Measurements from ENCODE around the gene PATL1. TPM values are rescaled to one million over a fixed set of nuclear protein-coding genes. Genes with fewer than 3 reads are reported as not detected.
"Not testable (repeated sequence)": the region's sequence is repeated elsewhere in the genome, so short reads cannot be mapped to it uniquely, and the experiment has no call there.

PATL1 gene
- polyA plus RNA-seq, 1 of the 3 experiments (the other 2 are of a cell fraction): 20.5 TPM

DNA sequence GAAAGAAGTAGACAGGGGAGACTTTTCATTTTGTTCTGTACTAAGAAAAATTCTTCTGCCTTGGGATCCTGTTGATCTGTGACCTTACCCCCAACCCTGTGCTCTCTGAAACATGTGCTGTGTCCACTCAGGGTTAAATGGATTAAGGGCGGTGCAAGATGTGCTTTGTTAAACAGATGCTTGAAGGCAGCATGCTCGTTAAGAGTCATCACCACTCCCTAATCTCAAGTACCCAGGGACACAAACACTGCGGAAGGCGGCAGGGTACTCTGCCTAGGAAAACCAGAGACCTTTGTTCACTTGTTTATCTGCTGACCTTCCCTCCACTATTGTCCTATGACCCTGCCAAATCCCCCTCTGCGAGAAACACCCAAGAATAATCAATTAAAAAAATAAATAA, 31.3 kb upstream of the PATL1 start:
- 26% methylated on average over 4 of the region's 5 CpGs for WGBS (ENCODE audit: low lambda C conversion rate)
- POLR2A ChIA-PET: not testable (repeated sequence)

DNA sequence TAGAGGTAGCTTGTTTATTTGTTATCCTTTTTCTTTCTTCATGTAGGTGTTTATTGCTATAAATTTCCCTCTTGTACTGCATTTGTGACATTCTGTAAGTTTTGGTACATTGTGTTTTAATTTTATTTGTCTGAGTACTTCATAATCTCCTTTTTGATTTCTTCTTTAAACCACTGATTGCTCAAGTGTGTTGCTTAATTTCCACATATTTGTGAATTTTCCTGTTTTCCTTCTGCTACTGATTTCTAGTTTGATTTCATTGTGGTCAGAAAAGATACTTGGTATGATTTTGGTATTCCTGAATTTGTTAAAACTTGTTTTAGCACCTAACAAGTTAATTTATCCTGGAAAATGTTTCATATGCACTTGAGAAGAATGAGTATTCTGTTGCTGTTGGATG, 29.7 kb upstream of the PATL1 start:
- no peak overlapping the region for H3K9ac ChIP-seq
- CTCF ChIA-PET: no interaction called here
- TF ChIP-seq GATA2 (CRISPR knock-in tag; IDR thresholded peaks at IDR 0.05): no peak
- TF ChIP-seq, protein P1, sequence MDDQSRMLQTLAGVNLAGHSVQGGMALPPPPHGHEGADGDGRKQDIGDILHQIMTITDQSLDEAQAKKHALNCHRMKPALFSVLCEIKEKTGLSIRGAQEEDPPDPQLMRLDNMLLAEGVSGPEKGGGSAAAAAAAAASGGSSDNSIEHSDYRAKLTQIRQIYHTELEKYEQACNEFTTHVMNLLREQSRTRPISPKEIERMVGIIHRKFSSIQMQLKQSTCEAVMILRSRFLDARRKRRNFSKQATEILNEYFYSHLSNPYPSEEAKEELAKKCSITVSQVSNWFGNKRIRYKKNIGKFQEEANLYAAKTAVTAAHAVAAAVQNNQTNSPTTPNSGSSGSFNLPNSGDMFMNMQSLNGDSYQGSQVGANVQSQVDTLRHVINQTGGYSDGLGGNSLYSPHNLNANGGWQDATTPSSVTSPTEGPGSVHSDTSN (IDR thresholded peaks at IDR 0.05): no peak
- no peak for TF ChIP-seq NFIC (IDR thresholded peaks at IDR 0.05; ENCODE audit: borderline replicate concordance)
- no peak for TF ChIP-seq SMC3 (IDR thresholded peaks at IDR 0.05; ENCODE audit: low read depth, low read length)
- TF ChIP-seq FOXM1 (IDR thresholded peaks at IDR 0.05; ENCODE audit: low read depth): no peak
- TF ChIP-seq POLR2AphosphoS5 (IDR thresholded peaks at IDR 0.05; ENCODE audit: low read depth, low read length): no peak
- no peak for TF ChIP-seq TCF12 (IDR thresholded peaks at IDR 0.05)
- no peak for TF ChIP-seq TAF1 (IDR thresholded peaks at IDR 0.05; ENCODE audit: borderline replicate concordance, low read depth, low read length)
- TF ChIP-seq RFX5 (IDR thresholded peaks at IDR 0.05; ENCODE audit: low read length): no peak
- no peak for TF ChIP-seq SIN3A (IDR thresholded peaks at IDR 0.05; ENCODE audit: borderline replicate concordance, low read depth, low read length)
- no peak for TF ChIP-seq EZH2phosphoT487 (IDR thresholded peaks at IDR 0.05; ENCODE audit: borderline replicate concordance, low read depth)
- TF ChIP-seq RCOR1 (IDR thresholded peaks at IDR 0.05; ENCODE audit: low read length): no peak

More for the DNA sequence above, 31.3 kb upstream of the PATL1 start:
- H3K36me3 ChIP-seq (replicated peaks in 1 of 2; ENCODE audit: control insufficient read depth in 1 of 2, insufficient read depth in 2 of 2, low read length in 1 of 2); H3K27ac ChIP-seq (ENCODE audit: low read depth in 2 of 2, low read length in 1 of 2); H3K9me3 ChIP-seq; CTCF ChIA-PET; H3K4me2 ChIP-seq; DNase-seq; H3K4me1 ChIP-seq (ENCODE audit: control insufficient read depth in 1 of 2, insufficient read depth in 2 of 2, low read depth in 1 of 2, low read length in 1 of 2); H4K20me1 ChIP-seq (ENCODE audit: insufficient read depth); H2AFZ ChIP-seq (ENCODE audit: low read depth); H3K79me2 ChIP-seq (ENCODE audit: insufficient read depth); H3K4me3 ChIP-seq (ENCODE audit: low read depth in 2 of 2, low read length in 1 of 2); H3K27me3 ChIP-seq (ENCODE audit: insufficient read depth); H3K9ac ChIP-seq; H3K9me2 ChIP-seq; H3F3A ChIP-seq (replicated peaks; ENCODE audit: insufficient read depth): not testable (repeated sequence)

DNA sequence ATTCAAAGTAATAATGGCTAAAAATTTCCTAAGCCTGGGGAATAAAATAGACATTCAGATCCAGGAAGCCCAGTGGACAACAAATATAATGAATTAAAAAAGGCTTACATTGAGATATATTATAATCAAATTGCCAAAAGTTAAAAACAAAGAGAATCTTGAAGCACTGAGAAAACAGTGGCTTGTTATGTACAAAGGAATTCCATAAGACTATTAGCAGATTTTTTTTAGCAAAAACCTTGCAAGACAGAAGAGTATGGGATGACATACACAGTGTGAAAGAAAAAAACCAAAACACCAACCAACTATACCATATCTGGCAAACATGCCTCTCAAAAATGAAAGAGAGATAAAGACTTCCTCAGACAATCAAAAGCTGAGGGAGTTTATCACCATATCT, 24.1 kb upstream of the PATL1 start:
- Histone ChIP-seq H3K27ac (ENCODE audit: low read depth in 2 of 2, low read length in 1 of 2) (no peak overlapping the region), H3K4me3 (ENCODE audit: low read depth in 2 of 2, low read length in 1 of 2) (no peak overlapping the region), H3K4me2 (no peak overlapping the region), H3K9me2 (no peaks in the 10 kb centered on the region), H3F3A (replicated peaks; ENCODE audit: insufficient read depth) (no peaks in the 10 kb centered on the region), H4K20me1 (ENCODE audit: insufficient read depth) (no peaks in the 10 kb centered on the region), H3K79me2 (ENCODE audit: insufficient read depth) (no peaks in the 10 kb centered on the region), H3K4me1 (ENCODE audit: control insufficient read depth in 1 of 2, insufficient read depth in 2 of 2, low read depth in 1 of 2, low read length in 1 of 2) (no peaks in the 10 kb centered on the region), H3K9me3 (peaks cover 9% of the 10 kb centered on the region; the same call in 1 of the 2 replicates), H3K27me3 (ENCODE audit: insufficient read depth) (no peaks in the 10 kb centered on the region; the same call in 1 of the 2 replicates), H3K36me3 (replicated peaks in 1 of 2; ENCODE audit: control insufficient read depth in 1 of 2, insufficient read depth in 2 of 2, low read length in 1 of 2) (no peaks in the 10 kb centered on the region), H3K9ac (no peak overlapping the region), H2AFZ (ENCODE audit: low read depth) (no peak overlapping the region)
- POLR2A ChIA-PET: no interaction called here
- TF ChIP-seq POLR2AphosphoS5 (IDR thresholded peaks at IDR 0.05; ENCODE audit: low read depth, low read length): no peak
- no peak for TF ChIP-seq TCF12 (IDR thresholded peaks at IDR 0.05)
- no peak for TF ChIP-seq NRF1 (IDR thresholded peaks at IDR 0.05; ENCODE audit: low read depth, low read length)
- TF ChIP-seq, protein P2, sequence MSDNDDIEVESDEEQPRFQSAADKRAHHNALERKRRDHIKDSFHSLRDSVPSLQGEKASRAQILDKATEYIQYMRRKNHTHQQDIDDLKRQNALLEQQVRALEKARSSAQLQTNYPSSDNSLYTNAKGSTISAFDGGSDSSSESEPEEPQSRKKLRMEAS (IDR thresholded peaks at IDR 0.05; ENCODE audit: low read depth): no peak
- no peak for TF ChIP-seq ELF1 (IDR thresholded peaks at IDR 0.05)
- no peak for TF ChIP-seq TEAD4 (IDR thresholded peaks at IDR 0.05; ENCODE audit: borderline replicate concordance, insufficient read depth)
- TF ChIP-seq, protein P3, sequence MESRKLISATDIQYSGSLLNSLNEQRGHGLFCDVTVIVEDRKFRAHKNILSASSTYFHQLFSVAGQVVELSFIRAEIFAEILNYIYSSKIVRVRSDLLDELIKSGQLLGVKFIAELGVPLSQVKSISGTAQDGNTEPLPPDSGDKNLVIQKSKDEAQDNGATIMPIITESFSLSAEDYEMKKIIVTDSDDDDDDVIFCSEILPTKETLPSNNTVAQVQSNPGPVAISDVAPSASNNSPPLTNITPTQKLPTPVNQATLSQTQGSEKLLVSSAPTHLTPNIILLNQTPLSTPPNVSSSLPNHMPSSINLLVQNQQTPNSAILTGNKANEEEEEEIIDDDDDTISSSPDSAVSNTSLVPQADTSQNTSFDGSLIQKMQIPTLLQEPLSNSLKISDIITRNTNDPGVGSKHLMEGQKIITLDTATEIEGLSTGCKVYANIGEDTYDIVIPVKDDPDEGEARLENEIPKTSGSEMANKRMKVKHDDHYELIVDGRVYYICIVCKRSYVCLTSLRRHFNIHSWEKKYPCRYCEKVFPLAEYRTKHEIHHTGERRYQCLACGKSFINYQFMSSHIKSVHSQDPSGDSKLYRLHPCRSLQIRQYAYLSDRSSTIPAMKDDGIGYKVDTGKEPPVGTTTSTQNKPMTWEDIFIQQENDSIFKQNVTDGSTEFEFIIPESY (IDR thresholded peaks at IDR 0.05; ENCODE audit: borderline replicate concordance, low read depth): no peak
- TF ChIP-seq GATA2 (CRISPR knock-in tag; IDR thresholded peaks at IDR 0.05): no peak
- TF ChIP-seq GABPA (IDR thresholded peaks at IDR 0.05; ENCODE audit: low read depth): no peak
- no peak for TF ChIP-seq JUND (IDR thresholded peaks at IDR 0.05)
- TF ChIP-seq, protein P4, sequence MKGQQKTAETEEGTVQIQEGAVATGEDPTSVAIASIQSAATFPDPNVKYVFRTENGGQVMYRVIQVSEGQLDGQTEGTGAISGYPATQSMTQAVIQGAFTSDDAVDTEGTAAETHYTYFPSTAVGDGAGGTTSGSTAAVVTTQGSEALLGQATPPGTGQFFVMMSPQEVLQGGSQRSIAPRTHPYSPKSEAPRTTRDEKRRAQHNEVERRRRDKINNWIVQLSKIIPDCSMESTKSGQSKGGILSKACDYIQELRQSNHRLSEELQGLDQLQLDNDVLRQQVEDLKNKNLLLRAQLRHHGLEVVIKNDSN (IDR thresholded peaks at IDR 0.05; ENCODE audit: borderline replicate concordance, low read depth): no peak
- no peak for DNase-seq
- CTCF ChIA-PET: interaction anchor here (0.6 to 0.7 kb wide), 3 partner anchors 45 to 557 kb away, joined by 3 read pairs; no protein-coding TSS in a partner anchor

More for the DNA sequence above, 29.7 kb upstream of the PATL1 start:
- DNase-seq: no peak
- H3K4me3 ChIP-seq (ENCODE audit: low read depth in 2 of 2, low read length in 1 of 2): no peak overlapping the region
- no peaks in the 10 kb centered on the region for H3K9me2 ChIP-seq
- no peak overlapping the region for H2AFZ ChIP-seq (ENCODE audit: low read depth)
- no peaks in the 10 kb centered on the region for H4K20me1 ChIP-seq (ENCODE audit: insufficient read depth)
- H3K27ac ChIP-seq (ENCODE audit: low read depth in 2 of 2, low read length in 1 of 2): no peak overlapping the region
- no peaks in the 10 kb centered on the region for H3F3A ChIP-seq (replicated peaks; ENCODE audit: insufficient read depth)
- POLR2A ChIA-PET: no interaction called here
- H3K4me1 ChIP-seq (ENCODE audit: control insufficient read depth in 1 of 2, insufficient read depth in 2 of 2, low read depth in 1 of 2, low read length in 1 of 2): no peaks in the 10 kb centered on the region
- H3K4me2 ChIP-seq: no peak overlapping the region
- peaks cover 2% of the 10 kb centered on the region; the same call in 1 of the 2 replicates for H3K9me3 ChIP-seq
- no peaks in the 10 kb centered on the region for H3K27me3 ChIP-seq (ENCODE audit: insufficient read depth)
- H3K79me2 ChIP-seq (ENCODE audit: insufficient read depth): no peaks in the 10 kb centered on the region
- no peaks in the 10 kb centered on the region for H3K36me3 ChIP-seq (replicated peaks in 1 of 2; ENCODE audit: control insufficient read depth in 1 of 2, insufficient read depth in 2 of 2, low read length in 1 of 2)

All from SK-N-SH (cell line).